Vagina (tissue), 2 donors: ENCODE measurements around the gene LGI1.

Source experiments
- CTCF ChIP-seq, 3 experiments: fragments of 450-650 bp in 2 of 3; fragments of 200-600 bp in 1 of 3; sonication (generic) in 1 of 3; IDR thresholded peaks; one replicate each; pipeline ENCODE4 v1.5.1; 2017 to 2019; ENCODE audit warnings: antibody characterized with exemption in 3 of 3, mild to moderate bottlenecking in 2 of 3, moderate library complexity in 2 of 3
- POLR2A ChIP-seq, 2 donors: fragments of 450-650 bp; IDR thresholded peaks; one replicate each; pipeline ENCODE4 v1.6.1; 2017; ENCODE audit warnings: antibody characterized with exemption in 2 of 2, mild to moderate bottlenecking in 2 of 2, moderate library complexity in 2 of 2

- TF ChIP-seq CTCF (IDR thresholded peaks at IDR 0.05) = no peak
- TF ChIP-seq POLR2A (IDR thresholded peaks at IDR 0.05) = no peak
Observed at GRCh38 chr10:93760490-93760889, 2.8 kb downstream of the LGI1 start.
